ENCODE data around the gene SEC63.

- TF ChIP-seq, protein P1, sequence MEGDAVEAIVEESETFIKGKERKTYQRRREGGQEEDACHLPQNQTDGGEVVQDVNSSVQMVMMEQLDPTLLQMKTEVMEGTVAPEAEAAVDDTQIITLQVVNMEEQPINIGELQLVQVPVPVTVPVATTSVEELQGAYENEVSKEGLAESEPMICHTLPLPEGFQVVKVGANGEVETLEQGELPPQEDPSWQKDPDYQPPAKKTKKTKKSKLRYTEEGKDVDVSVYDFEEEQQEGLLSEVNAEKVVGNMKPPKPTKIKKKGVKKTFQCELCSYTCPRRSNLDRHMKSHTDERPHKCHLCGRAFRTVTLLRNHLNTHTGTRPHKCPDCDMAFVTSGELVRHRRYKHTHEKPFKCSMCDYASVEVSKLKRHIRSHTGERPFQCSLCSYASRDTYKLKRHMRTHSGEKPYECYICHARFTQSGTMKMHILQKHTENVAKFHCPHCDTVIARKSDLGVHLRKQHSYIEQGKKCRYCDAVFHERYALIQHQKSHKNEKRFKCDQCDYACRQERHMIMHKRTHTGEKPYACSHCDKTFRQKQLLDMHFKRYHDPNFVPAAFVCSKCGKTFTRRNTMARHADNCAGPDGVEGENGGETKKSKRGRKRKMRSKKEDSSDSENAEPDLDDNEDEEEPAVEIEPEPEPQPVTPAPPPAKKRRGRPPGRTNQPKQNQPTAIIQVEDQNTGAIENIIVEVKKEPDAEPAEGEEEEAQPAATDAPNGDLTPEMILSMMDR (conservative IDR thresholded peaks at IDR 0.05 in 1 of 2, IDR thresholded peaks at IDR 0.05 in 1 of 2; ENCODE audit: low read depth in 1 of 2, low read length in 2 of 2), result no peak
- TF ChIP-seq EZH2 (IDR thresholded peaks at IDR 0.05; ENCODE audit: low read length, missing control alignments), result no peak
These were observed 23.7 kb upstream of the SEC63 start for GRCh38 chr6:107981695-107982094.

Measured in fibroblast of lung (primary cell).